Medulla oblongata (tissue), 1 donor: Measurements from ENCODE around the gene ABL2.
"Not testable (repeated sequence)": the region's sequence is repeated elsewhere in the genome, so short reads cannot be mapped to it uniquely, and the experiment has no call there.

Source experiments
- DNase-seq: peaks from one replicate; pipeline ENCODE4 v3.0.0-alpha.2; 2015; ENCODE audit errors: extremely low spot score

The ABL2 gene

DNA sequence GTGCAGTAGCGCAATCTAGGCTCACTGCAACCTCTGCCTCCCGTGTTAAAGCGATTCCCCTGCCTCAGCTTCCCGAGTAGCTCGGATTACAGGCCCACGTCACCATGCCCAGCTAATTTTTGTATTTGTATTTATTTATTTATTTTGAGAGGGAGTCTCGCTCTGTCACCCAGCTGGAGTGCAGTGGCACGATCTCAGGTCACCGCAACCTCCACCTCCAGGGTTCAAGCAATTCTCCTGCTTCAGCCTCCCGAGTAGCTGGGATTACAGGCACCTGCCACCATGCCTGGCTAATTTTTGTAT, 59.1 kb downstream of the ABL2 start:
- not testable (repeated sequence) for DNase-seq

DNA sequence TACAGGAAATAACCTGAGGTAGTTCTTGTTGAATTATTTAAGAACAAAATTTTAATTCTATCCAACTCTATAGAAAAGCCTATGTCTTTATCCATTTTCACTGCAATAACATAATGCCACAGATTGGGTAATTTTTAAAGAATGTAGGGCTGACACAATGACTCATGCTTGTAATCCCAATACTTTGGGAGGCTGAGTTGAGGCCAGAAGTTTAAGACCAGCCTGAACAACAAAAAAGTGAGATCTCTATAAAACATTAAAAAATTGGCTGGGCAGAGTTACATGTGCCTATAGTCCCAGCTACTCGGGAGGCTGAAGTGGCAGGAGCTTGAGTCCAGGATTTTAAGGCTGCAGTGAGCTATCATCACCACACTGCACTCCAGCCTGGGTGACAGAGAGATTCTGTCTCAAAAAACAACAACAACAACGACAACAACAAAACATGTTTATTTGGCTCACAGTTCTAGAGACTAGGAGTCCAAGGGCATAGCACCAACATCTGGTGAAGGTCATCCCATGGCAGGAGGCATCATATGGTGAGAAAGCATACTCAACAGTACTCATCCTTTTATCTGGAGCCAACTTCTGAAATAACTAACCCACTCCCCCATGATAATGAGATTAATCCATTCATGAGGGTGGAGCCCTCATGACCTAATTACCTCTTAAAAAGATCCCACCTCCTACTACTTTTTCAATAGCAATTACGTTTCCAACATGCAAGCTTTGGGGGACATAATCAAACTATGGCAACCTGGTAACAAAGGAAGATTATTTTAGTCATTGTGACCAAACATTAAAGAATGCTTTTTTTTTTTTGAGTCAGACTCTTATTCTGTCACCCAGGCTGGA, 59.6 kb downstream of the ABL2 start:
- DNase-seq, result no peak

DNA sequence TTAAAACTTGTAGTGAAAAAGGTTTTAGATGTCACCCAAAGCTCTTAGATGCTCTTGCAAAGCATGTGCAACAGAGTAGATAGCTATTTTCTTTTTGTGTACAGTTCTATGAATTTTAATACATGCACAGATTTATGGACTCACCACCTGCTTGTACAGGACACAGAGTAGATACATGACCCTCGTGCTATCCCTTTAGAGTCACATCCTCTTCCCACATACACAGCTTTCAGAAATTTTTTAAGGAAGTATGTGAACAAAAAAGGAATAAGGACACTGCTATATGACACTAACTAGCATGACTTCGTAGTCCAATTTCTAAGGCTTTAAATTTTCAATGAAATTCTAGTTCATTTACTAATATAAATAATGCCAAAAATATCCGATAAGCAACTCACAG, 60.9 kb downstream of the ABL2 start:
- no peak for DNase-seq

GRCh38 chr1:179167955-179168354, 61.5 kb downstream of the ABL2 start:
- no peak for DNase-seq

- DNase-seq, result no peak
Observed at GRCh38 chr1:179167418-179167777, 62.1 kb downstream of the ABL2 start.

DNA sequence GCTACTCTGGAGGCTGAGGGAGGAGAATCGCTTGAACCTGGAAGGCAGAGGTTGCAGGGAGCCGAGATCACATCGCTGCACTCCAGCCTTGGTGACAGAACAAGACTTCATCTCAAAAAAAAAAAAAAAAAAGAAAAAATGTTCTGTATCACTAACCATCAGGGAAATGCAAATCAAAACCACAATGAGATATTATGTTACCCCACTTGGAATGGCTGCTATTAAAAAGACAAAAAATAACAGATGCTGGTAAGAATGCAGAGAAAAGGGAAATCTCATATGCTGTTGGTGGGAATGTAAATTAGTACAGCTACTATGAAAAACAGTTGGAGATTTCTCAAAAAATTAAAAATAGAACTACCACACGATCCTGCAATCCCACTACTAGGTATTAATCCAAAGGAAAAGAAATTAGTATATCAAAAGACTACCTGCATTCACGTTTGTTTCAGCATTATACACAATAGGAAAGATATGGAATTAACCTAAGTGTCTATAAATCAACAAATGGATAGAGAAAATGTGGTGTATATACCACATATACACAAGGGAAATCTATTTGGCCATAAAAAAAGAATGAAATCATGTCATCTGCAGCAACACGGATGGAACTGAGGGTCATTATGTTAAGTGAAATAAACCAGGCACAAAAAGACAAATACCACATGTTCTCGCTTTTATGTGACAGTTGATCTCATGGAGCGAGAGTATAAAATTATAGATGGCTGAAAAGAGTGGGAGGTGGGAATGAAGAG, 62.6 kb downstream of the ABL2 start:
- DNase-seq, result no peak

- no peak for DNase-seq
Observed at GRCh38 chr1:179164494-179164893, 65.0 kb downstream of the ABL2 start.

GRCh38 chr1:179156708-179157107, 72.8 kb downstream of the ABL2 start:
- DNase-seq, result no peak

DNA sequence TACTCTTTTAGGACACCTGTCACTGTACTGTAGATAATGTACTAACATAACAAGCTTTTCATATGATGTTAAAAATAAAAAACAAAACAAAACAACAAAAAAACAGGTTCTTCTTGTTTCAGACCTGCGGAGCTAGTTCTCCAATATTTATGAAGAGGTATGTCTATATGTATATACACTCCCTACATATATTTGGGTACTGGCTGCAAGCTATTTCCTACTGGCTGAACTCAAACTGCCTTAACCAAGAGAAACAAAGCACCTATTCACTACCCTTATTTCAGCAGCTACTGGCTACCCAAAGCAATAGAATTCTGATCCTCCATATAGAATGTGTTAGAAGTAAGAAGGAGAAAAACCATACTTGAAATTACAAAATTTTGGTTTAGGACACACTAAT, 73.5 kb downstream of the ABL2 start:
- no peak for DNase-seq

- DNase-seq, result no peak
Observed at GRCh38 chr1:179155615-179156014, 73.9 kb downstream of the ABL2 start.

- DNase-seq, result no peak
Observed at GRCh38 chr1:179154437-179154836, 75.0 kb downstream of the ABL2 start.

DNA sequence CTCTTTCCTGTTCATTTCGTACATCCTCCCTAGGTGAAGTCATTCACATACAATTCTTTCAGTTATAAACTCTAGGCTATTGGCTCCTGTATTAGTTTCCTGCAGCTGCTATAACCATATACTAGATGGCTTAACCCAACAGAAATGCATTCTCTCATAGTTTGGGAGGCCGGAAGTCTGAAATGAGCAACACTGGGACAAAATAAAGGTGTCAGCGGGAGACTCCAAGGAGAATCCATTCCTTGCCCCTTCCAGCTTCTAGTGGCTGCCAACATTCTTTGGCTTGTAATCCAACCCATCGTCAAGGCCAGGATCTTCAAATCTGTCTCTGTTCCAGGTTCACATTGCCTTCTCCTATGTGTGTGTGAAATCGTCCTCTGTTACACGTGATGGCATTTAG, 76.3 kb downstream of the ABL2 start:
- no peak for DNase-seq

- no peak for DNase-seq
Observed at GRCh38 chr1:179151908-179152682, 77.4 kb downstream of the ABL2 start.

DNA sequence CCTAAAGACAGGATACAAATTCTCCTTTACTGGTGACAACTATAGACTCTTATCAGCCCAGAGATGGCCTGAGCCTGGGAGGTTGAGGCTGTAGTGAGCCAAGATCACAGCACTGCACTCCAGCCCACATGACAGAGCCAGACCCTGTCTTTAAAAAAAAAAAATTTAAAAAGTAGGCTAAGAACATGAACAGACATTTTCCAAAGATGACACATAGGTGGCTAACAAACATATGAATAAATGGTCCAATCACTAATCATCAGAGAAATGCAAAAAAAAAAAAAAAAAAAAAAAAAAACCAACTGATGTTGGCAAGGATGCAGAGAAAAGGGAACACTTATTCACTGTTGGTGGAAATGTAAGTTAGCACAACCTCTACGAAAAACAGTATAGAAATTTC, 82.6 kb downstream of the ABL2 start:
- no peak for DNase-seq

DNA sequence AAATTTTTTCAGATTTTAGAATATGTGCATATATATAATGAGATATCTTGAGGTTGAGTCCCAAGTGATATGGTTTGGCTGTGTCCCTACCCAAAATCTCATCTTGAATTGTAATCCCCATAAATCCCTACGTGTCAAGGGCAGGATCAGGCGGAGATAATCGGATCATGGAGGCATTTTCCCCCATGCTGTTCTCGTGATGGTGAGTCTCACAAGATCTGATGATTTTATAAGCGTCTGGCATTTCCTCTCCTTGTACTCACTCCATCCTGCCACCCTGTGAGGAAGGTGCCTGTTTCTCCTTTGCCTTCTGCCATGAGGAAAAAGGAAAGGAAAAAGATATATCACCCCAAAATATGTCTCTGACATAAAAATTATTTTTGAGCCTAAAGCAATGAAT, 83.0 kb downstream of the ABL2 start:
- no peak for DNase-seq

DNA sequence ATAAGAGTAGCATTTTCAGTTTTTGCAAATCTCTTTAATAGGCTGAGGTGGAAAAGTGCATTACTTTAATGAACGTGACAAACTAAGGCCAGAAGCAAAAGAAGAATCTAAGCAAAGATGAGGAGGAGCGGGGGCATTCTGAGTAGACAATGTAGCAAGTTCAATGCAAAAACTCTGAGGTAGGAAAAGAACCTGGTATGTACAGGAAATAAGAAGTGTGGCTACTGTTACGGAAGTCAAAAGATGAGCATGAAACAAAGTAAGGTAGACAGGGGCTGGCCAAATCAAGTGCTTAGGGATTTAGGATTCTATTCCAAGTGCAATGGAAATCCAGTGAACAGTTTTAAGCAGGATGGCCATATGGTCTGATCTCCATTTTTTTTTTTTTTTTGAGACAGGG, 84.0 kb downstream of the ABL2 start:
- no peak for DNase-seq

GRCh38 chr1:179144626-179145025, 84.9 kb downstream of the ABL2 start:
- DNase-seq, result no peak

- DNase-seq, result no peak
Observed at GRCh38 chr1:179143322-179143721, 86.2 kb downstream of the ABL2 start.

DNA sequence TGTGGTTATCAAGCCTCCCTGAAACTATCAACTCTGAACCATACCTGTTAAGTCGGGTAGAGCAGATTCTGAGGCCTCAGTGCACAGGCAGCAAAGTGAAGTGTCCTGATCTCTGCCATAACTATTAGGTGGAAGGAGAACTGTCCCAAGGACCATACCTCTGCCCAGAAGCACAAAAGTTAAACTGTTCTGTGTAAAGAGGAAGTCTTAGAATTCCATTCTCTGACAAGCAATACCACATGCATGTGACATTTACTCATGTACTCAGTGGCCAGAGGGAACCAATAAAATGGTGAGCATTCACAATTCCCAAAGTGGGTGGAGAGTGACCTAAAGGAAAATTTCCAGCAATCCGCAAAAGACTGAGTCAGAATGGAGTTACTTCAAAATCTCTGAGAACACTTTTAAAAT, 86.6 kb downstream of the ABL2 start:
- peak; percentile 42 for DNase-seq

- no peak for DNase-seq
Observed at GRCh38 chr1:179141592-179142251, 87.8 kb downstream of the ABL2 start.

- DNase-seq, result not testable (repeated sequence)
Observed at GRCh38 chr1:179138755-179139154, 90.7 kb downstream of the ABL2 start.

GRCh38 chr1:179137617-179138255, 91.7 kb downstream of the ABL2 start:
- no peak for DNase-seq
